T-helper 1 cell treated with Interleukin-12 subunit alpha and Interleukin-12 subunit beta and Interleukin-4 antibody, amounts not matched to agents 30 μg/mL and 1 μg/mL, for 36 hours (primary cell): ENCODE measurements around the gene MPHOSPH6.
"Not testable (repeated sequence)": the region's sequence is repeated elsewhere in the genome, so short reads cannot be mapped to it uniquely, and the experiment has no call there.

Experiments used
- H3K27ac Mint-ChIP-seq: one replicate; pipeline ENCODE4 v1.8.0; 2021; ENCODE audit warnings: mild to moderate bottlenecking, mixed read lengths
- H3K27me3 Mint-ChIP-seq: one replicate; pipeline ENCODE4 v1.8.0; 2021; ENCODE audit warnings: low read depth, mixed read lengths
- H3K36me3 Mint-ChIP-seq: one replicate; pipeline ENCODE4 v1.8.0; 2021; ENCODE audit warnings: low read depth, mixed read lengths
- H3K4me1 Mint-ChIP-seq: one replicate; pipeline ENCODE4 v1.8.0; 2021; ENCODE audit warnings: low read depth, mixed read lengths
- H3K4me3 Mint-ChIP-seq: one replicate; pipeline ENCODE4 v1.8.0; 2021; ENCODE audit warnings: mild to moderate bottlenecking, moderate library complexity, mixed read lengths
- H3K9me3 Mint-ChIP-seq: one replicate; pipeline ENCODE4 v1.8.0; 2021; ENCODE audit warnings: mixed read lengths

The MPHOSPH6 gene

DNA sequence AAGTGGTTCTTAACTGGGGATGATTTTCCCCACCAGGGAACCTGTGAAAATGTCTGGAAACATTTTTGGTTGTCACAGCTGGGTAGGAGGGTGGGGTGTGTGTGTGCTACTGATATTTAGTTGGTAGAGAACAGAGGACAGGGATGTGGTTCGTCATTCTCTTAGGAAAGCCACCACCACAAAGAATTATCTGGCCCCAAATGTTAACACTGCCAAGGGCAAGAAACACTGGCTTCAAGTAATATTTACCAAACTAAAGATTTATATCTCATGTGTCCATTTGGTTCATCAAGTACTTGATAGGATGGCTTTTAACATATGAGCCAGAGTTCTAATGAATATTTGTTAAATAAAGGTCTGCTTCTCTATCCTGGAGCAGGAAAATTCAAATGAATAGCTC is 19.5 kb downstream of the MPHOSPH6 start:
- peaks cover 26% of the 10 kb centered on the region for H3K36me3 Mint-ChIP-seq
- no peaks in the 10 kb centered on the region for H3K9me3 Mint-ChIP-seq
- H3K27me3 Mint-ChIP-seq, result no peaks in the 10 kb centered on the region
- H3K4me3 Mint-ChIP-seq, result no peak overlapping the region
- no peak overlapping the region for H3K27ac Mint-ChIP-seq
- no peaks in the 10 kb centered on the region for H3K4me1 Mint-ChIP-seq

DNA sequence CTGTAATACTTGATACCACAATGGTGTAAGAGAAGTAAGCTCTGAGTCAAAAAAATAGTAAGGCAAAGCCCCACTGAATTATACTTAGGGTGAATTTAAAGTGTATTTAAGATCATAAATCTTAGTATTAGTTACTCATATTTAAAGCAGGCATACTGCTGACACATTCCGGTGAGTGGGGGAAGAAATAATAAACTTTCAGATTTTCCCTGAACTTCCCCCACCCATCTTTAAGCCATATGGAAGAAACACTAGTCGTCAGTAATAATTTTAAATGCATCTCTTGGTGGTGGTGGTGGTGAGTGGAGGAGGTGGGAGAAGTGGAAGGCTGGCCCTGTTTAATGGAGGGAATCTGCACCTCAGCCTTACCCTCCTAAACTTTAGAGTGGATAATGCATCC is 20.5 kb downstream of the MPHOSPH6 start:
- Mint-ChIP-seq H3K9me3 (no peaks in the 10 kb centered on the region), H3K4me1 (no peaks in the 10 kb centered on the region), H3K36me3 (peaks cover 20% of the 10 kb centered on the region), H3K27me3 (no peaks in the 10 kb centered on the region), H3K4me3 (no peak overlapping the region), H3K27ac (no peak overlapping the region)

DNA sequence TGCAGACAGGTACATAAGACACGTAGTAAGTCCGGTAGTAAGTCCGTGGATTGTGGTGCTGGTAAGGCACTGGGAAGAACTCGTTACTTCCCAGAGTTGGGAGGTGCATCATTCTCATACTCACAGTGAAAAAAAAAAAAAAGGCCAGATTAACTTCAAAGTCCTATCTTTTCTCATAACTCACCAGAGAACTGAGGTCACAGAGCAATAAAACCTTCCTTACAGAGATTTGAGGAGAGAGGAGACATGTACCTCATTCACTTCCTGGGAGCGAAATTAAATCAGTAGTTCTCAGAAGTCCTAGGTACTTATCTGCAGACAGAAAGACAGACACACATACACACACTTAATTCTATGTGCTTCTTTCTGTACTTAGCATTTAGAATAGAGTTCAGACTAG is 22.5 kb downstream of the MPHOSPH6 start:
- no peak overlapping the region for H3K27ac Mint-ChIP-seq
- H3K36me3 Mint-ChIP-seq, result peaks cover 12% of the 10 kb centered on the region
- H3K27me3 Mint-ChIP-seq, result no peaks in the 10 kb centered on the region

GRCh38 chr16:82146957-82147356 is 23.1 kb downstream of the MPHOSPH6 start:
- H3K27me3 Mint-ChIP-seq, result no peaks in the 10 kb centered on the region
- H3K4me1 Mint-ChIP-seq, result no peaks in the 10 kb centered on the region
- no peaks in the 10 kb centered on the region for H3K9me3 Mint-ChIP-seq
- no peak overlapping the region for H3K27ac Mint-ChIP-seq
- peaks cover 12% of the 10 kb centered on the region for H3K36me3 Mint-ChIP-seq
- no peak overlapping the region for H3K4me3 Mint-ChIP-seq

More for the DNA sequence above, 22.5 kb downstream of the MPHOSPH6 start:
- Mint-ChIP-seq H3K9me3 (no peaks in the 10 kb centered on the region), H3K4me3 (no peak overlapping the region), H3K4me1 (no peaks in the 10 kb centered on the region)

- no peak overlapping the region for H3K4me3 Mint-ChIP-seq
- no peak overlapping the region for H3K27ac Mint-ChIP-seq
- H3K27me3 Mint-ChIP-seq, result no peaks in the 10 kb centered on the region
- no peaks in the 10 kb centered on the region for H3K9me3 Mint-ChIP-seq
- no peaks in the 10 kb centered on the region for H3K4me1 Mint-ChIP-seq
- peaks cover 14% of the 10 kb centered on the region for H3K36me3 Mint-ChIP-seq
These were observed 23.5 kb downstream of the MPHOSPH6 start for GRCh38 chr16:82146556-82146955.

DNA sequence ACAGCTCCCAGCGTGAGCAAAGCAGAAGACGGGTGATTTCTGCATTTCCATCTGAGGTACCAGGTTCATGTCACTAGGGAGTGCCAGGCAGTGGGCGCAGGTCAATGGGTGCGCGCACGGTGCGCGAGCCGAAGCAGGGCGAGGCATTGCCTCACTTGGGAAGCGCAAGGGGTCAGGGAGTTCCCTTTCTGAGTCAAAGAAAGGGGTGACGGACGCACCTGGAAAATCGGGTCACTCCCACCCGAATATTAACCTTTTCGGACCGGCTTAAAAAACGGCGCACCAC is 30.8 kb downstream of the MPHOSPH6 start:
- peaks cover 10% of the 10 kb centered on the region for H3K36me3 Mint-ChIP-seq
- not testable (repeated sequence) for H3K27me3 Mint-ChIP-seq, H3K9me3 Mint-ChIP-seq, H3K4me1 Mint-ChIP-seq, H3K4me3 Mint-ChIP-seq, H3K27ac Mint-ChIP-seq

DNA sequence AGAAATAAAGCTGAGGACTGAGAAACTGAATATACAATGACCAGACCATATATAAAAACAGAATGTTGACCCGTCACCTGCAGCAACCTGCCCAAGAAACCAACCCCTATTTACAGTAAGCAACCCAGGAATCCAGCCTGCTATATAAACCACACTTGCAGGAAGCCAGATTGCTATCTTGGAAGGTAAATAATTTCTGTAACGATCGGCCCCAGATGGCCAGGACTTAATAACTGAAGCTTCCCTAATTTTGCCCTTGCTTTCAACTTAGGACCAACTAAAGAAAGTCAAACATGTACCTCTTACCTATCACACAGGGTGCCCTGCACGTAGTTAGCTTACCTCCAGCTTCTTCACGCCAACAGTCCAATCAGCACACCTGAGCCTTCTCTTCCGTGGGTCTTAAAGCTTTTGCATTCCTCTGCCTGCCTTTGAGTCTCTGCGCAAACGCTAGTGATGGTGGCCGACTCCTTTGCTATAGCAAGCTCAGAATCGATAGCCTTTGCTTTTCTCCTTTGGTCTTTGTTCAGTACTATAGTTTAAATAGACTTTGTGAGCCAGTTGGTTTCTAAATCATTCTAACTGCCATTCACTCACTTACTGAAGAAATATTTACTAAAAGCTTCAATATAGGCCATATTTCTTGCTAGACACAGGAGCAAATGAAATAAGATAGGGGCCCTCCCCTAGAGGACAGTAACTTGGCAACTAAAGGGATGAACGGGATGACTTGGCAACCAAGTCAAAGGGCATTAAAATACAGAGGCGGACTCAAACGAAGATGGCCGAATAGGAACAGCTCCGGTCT is 31.3 kb downstream of the MPHOSPH6 start:
- H3K36me3 Mint-ChIP-seq, result peaks cover 10% of the 10 kb centered on the region
- H3K4me1 Mint-ChIP-seq, result peaks cover 12% of the 10 kb centered on the region
- no peak overlapping the region for H3K4me3 Mint-ChIP-seq
- H3K27me3 Mint-ChIP-seq, result no peaks in the 10 kb centered on the region
- no peak overlapping the region for H3K27ac Mint-ChIP-seq
- H3K9me3 Mint-ChIP-seq, result no peaks in the 10 kb centered on the region

DNA sequence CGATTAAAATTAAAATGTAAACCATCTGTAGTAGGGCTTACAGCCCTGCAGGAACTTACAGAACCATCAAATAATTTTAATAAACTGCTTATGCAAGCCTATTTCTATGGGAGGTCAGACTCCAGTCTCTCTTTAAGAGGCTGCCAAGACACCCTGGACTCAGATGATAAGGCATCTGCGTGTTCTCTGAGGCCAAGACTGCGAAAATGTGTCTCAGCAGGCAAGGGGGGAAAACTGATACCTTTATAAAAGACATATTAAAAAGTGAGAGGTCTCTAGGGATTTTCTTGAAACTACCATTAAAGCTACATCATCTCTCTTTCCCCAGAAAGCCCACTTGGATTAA is 32.2 kb downstream of the MPHOSPH6 start:
- Mint-ChIP-seq H3K4me1 (peaks cover 15% of the 10 kb centered on the region), H3K27me3 (no peaks in the 10 kb centered on the region), H3K36me3 (peaks cover 9% of the 10 kb centered on the region), H3K9me3 (no peaks in the 10 kb centered on the region), H3K4me3 (no peak overlapping the region), H3K27ac (no peak overlapping the region)

GRCh38 chr16:82136956-82137821 is 32.8 kb downstream of the MPHOSPH6 start:
- peaks cover 9% of the 10 kb centered on the region for H3K36me3 Mint-ChIP-seq
- no peaks in the 10 kb centered on the region for H3K27me3 Mint-ChIP-seq
- H3K4me3 Mint-ChIP-seq, result no peak overlapping the region
- no peaks in the 10 kb centered on the region for H3K9me3 Mint-ChIP-seq
- H3K4me1 Mint-ChIP-seq, result peaks cover 15% of the 10 kb centered on the region
- no peak overlapping the region for H3K27ac Mint-ChIP-seq

DNA sequence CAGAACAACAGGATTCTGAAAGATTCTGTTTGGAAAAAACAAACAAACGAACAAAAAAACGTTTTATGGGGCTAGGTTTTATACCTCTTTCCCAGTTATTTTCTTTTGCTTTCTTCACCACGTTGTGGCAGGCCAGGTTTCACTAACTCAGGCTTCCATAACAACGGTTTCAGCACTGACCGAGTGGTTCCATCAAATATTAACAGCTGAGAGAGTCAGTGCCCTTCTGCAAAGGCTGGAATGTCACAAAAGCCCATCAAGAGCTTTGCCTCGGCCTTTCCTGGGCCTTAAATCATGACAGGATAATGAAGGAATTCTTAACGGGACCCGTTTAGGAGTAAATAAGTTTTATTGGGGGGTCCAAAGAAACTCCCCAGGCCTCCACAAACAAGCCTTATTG is 34.2 kb downstream of the MPHOSPH6 start:
- H3K4me1 Mint-ChIP-seq, result peaks cover 15% of the 10 kb centered on the region
- H3K36me3 Mint-ChIP-seq, result peaks cover 7% of the 10 kb centered on the region
- H3K9me3 Mint-ChIP-seq, result no peaks in the 10 kb centered on the region
- no peaks in the 10 kb centered on the region for H3K27me3 Mint-ChIP-seq
- no peak overlapping the region for H3K27ac Mint-ChIP-seq
- no peak overlapping the region for H3K4me3 Mint-ChIP-seq

DNA sequence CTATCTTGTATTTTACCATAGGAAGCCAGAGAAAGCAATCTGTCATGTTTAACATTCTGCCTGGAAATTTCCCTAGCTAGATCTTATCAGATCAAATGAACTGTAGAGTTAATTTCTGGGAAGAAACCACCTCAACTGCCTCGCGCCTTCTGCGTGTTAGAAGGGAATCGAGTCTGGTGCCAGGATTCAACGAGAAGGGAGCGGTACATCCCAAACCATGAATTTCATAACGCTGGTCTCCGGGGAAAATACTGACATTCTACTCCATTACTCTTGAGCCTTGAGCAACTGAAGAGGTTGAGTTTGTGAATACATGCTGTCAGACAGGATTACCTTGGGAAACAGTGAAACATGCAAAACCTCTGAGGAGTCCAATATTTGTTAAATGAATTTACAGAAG is 35.2 kb downstream of the MPHOSPH6 start:
- Mint-ChIP-seq H3K27ac (no peak overlapping the region), H3K4me3 (no peak overlapping the region), H3K4me1 (peaks cover 15% of the 10 kb centered on the region)

DNA sequence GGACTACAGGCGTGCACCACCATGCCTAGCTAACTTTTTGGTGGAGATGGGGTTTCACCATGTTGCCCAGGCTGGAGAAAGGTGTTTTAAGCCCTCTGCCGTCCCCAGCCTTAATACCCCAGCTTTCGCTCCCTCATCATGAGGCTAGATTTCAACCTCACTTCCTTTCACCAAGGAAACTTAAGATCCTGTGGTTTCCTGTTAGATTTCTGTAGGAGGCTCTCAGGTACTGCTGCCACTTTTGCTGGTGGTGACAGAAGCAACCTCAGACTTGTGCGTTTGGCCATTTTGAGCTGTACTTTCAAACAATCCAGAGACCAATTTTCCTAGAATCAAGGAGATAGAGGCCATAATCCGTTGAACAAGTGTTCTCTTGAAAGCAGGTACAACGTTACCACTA is 36.2 kb downstream of the MPHOSPH6 start:
- Mint-ChIP-seq H3K36me3 (peaks cover 5% of the 10 kb centered on the region), H3K4me1 (peaks cover 13% of the 10 kb centered on the region), H3K4me3 (peak overlapping the region; percentile 9), H3K27ac (no peak overlapping the region), H3K9me3 (no peaks in the 10 kb centered on the region), H3K27me3 (no peaks in the 10 kb centered on the region)

More for the DNA sequence above, 35.2 kb downstream of the MPHOSPH6 start:
- Mint-ChIP-seq H3K36me3 (peaks cover 7% of the 10 kb centered on the region), H3K27me3 (no peaks in the 10 kb centered on the region), H3K9me3 (no peaks in the 10 kb centered on the region)

- Mint-ChIP-seq H3K27me3 (peaks cover 8% of the 10 kb centered on the region), H3K36me3 (no peaks in the 10 kb centered on the region), H3K4me1 (peaks cover 12% of the 10 kb centered on the region), H3K9me3 (no peaks in the 10 kb centered on the region), H3K27ac (no peak overlapping the region), H3K4me3 (no peak overlapping the region)
These were observed 40.1 kb downstream of the MPHOSPH6 start for GRCh38 chr16:82129881-82130280.

GRCh38 chr16:82124651-82125050 is 45.4 kb downstream of the MPHOSPH6 start:
- Mint-ChIP-seq H3K27ac (no peak overlapping the region), H3K27me3 (peaks cover 21% of the 10 kb centered on the region), H3K36me3 (no peaks in the 10 kb centered on the region), H3K9me3 (no peaks in the 10 kb centered on the region), H3K4me3 (no peak overlapping the region), H3K4me1 (no peaks in the 10 kb centered on the region)

- Mint-ChIP-seq H3K27ac (no peak overlapping the region), H3K9me3 (no peaks in the 10 kb centered on the region), H3K4me3 (no peak overlapping the region), H3K36me3 (no peaks in the 10 kb centered on the region), H3K4me1 (no peaks in the 10 kb centered on the region), H3K27me3 (peaks cover 15% of the 10 kb centered on the region)
These were observed 50.6 kb downstream of the MPHOSPH6 start for GRCh38 chr16:82119405-82119804.
